T-cell (primary cell): ENCODE measurements around the gene ANO3. TPM values are rescaled to one million over a fixed set of nuclear protein-coding genes. Genes with fewer than 3 reads are reported as not detected.
"Not testable (repeated sequence)": the region's sequence is repeated elsewhere in the genome, so short reads cannot be mapped to it uniquely, and the experiment has no call there.

Source experiments
- ATAC-seq, 4 experiments: fragments of 200-7000 bp in 3 of 4; fragments of 150-1000 bp in 1 of 4; cut with Tn5 transposase; replicated peaks in 1 of 4; 1 replicate in 3 of 4; 2 replicates in 1 of 4; pipeline ENCODE4 v1.10.0; 2021; ENCODE audit warnings: moderate library complexity in 3 of 4, mild to moderate bottlenecking in 2 of 4, moderate number of reproducible peaks in 1 of 4
- CTCF ChIA-PET, 2 donors: fragments of 300-600 bp; sonication (Branson Sonifier 250); formaldehyde crosslinking; loops; one replicate each; lab custom pipeline; 2022; ENCODE audit warnings: antibody characterized with exemption in 2 of 2; lab: Charles Lee
- POLR2A ChIA-PET, 2 donors: fragments of 300-600 bp; sonication (Branson Sonifier 250); formaldehyde crosslinking; loops; one replicate each; lab custom pipeline; 2022; ENCODE audit warnings: antibody characterized with exemption in 2 of 2; lab: Charles Lee
- DNase-seq, 35 experiments: peaks; one replicate each; pipeline versions ENCODE4 v3.0.0 to v3.0.0-alpha.2; 2013 to 2023
- H3K27ac ChIP-seq: one replicate; pipeline ENCODE4 v1.5.1; 2013; ENCODE audit warnings: low read length
- H3K27me3 ChIP-seq, 2 experiments: replicated peaks in 1 of 2; 1 replicate in 1 of 2; 2 replicates in 1 of 2; pipeline versions ENCODE4 v1.6.1 to v1.7.0; 2013; ENCODE audit warnings: low read length in 1 of 2, mixed read lengths in 1 of 2; ENCODE audit not compliant: control insufficient read depth in 2 of 2, insufficient read depth in 2 of 2; ENCODE audit errors: extremely low read depth in 1 of 2
- H3K36me3 ChIP-seq, 2 donors: 1 replicate in 1 of 2; 2 replicates in 1 of 2; pipeline versions ENCODE4 v1.6.1 to v1.7.0; 2013; ENCODE audit warnings: low read length in 1 of 2; ENCODE audit not compliant: control insufficient read depth in 2 of 2, insufficient read depth in 1 of 2; ENCODE audit errors: extremely low read depth in 1 of 2
- H3K4me1 ChIP-seq, 2 experiments: 1 replicate in 1 of 2; 2 replicates in 1 of 2; pipeline versions ENCODE4 v1.6.1 to v1.7.0; 2013; ENCODE audit warnings: low read length in 2 of 2, mixed read lengths in 1 of 2; ENCODE audit not compliant: insufficient read depth in 2 of 2, control insufficient read depth in 1 of 2; ENCODE audit errors: extremely low read depth in 1 of 2
- H3K4me3 ChIP-seq, 2 donors: 1 replicate in 1 of 2; 2 replicates in 1 of 2; pipeline versions ENCODE4 v1.5.1 to v1.7.0; 2013; ENCODE audit warnings: mild to moderate bottlenecking in 2 of 2, low read length in 1 of 2, moderate library complexity in 1 of 2; ENCODE audit not compliant: control insufficient read depth in 1 of 2; ENCODE audit errors: extremely low read depth in 1 of 2
- H3K9me3 ChIP-seq: 2 replicates; pipeline ENCODE4 v1.7.0; 2013
- H3K27ac Mint-ChIP-seq, 2 donors: one replicate each; pipeline ENCODE4 v1.8.0; 2020 to 2021; ENCODE audit warnings: mild to moderate bottlenecking in 2 of 2, mixed read lengths in 2 of 2
- H3K27me3 Mint-ChIP-seq, 2 donors: one replicate each; pipeline ENCODE4 v1.8.0; 2021 to 2022; ENCODE audit warnings: mixed read lengths in 2 of 2
- H3K36me3 Mint-ChIP-seq: one replicate; pipeline ENCODE4 v1.8.0; 2021; ENCODE audit warnings: mixed read lengths
- H3K4me1 Mint-ChIP-seq, 3 donors: one replicate each; pipeline ENCODE4 v1.8.0; 2020 to 2022; ENCODE audit warnings: mixed read lengths in 3 of 3, mild to moderate bottlenecking in 1 of 3
- H3K4me3 Mint-ChIP-seq, 3 donors: one replicate each; pipeline ENCODE4 v1.8.0; 2020 to 2022; ENCODE audit warnings: mild to moderate bottlenecking in 3 of 3, mixed read lengths in 3 of 3, moderate library complexity in 3 of 3
- H3K9me3 Mint-ChIP-seq, 3 donors: one replicate each; pipeline ENCODE4 v1.8.0; 2020 to 2022; ENCODE audit warnings: mixed read lengths in 3 of 3
- WGBS: methylation state at CpG from one replicate; pipeline ENCODE4 v1.1.5; 2013; ENCODE audit warnings: missing lambda C conversion rate; ENCODE audit not compliant: insufficient coverage; 5-methylcytosine and 5-hydroxymethylcytosine counted together
- total RNA-seq, 35 experiments: library from RNA in 6 of 35; stranded (reverse) in 6 of 35; fragments of 120-200 nt in 1 of 35; gene quantifications; one replicate each; pipeline versions ENCODE4 v1.2.1 to v1.2.4 and lab custom pipeline; 2013 to 2026

The ANO3 gene
- total RNA-seq, 5 donors from 2014 or later (not counting 1 experiment from before 2014, with no cell fraction given), result not detected

DNA sequence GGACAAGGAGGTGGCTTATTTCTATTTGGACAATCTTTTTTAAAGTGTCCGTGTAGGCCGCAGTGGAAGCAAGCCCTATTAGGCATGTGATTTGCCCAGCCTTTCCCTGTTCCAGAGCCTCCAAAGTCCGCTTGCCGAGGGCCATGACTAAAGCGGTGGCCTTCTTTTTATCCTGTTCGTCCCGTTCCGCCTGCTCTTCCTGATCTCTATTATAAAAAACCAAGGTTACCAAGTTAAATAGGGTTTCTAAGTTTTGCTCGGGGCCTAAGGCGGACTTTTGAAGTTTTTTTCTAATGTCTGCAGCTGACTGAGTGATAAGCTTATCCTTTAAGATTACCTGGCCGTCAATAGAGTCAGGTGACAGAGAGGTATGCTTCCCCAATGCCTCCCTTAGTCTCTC, 261.8 kb downstream of the ANO3 start:
- CTCF ChIA-PET, result no interaction called here
- DNase-seq (no peak), ATAC-seq (no peak)
- Mint-ChIP-seq H3K4me3 (no peak overlapping the region), H3K4me1 (no peaks in the 10 kb centered on the region), H3K27me3 (no peaks in the 10 kb centered on the region), H3K27ac (no peak overlapping the region), H3K36me3 (no peaks in the 10 kb centered on the region), H3K9me3 (peaks cover 14 to 32% (median 23%) of the 10 kb centered on the region in 3 donors)
- 94% methylated on average over 3 of the region's 11 CpGs for WGBS
- POLR2A ChIA-PET, result no interaction called here
- H3K27ac ChIP-seq, result no peak overlapping the region
- no peaks in the 10 kb centered on the region for H3K9me3 ChIP-seq
- H3K4me1 ChIP-seq, result no peaks in the 10 kb centered on the region
- H3K27me3 ChIP-seq, result no peaks in the 10 kb centered on the region
- H3K4me3 ChIP-seq, result no peak overlapping the region
- H3K36me3 ChIP-seq, result no peaks in the 10 kb centered on the region

DNA sequence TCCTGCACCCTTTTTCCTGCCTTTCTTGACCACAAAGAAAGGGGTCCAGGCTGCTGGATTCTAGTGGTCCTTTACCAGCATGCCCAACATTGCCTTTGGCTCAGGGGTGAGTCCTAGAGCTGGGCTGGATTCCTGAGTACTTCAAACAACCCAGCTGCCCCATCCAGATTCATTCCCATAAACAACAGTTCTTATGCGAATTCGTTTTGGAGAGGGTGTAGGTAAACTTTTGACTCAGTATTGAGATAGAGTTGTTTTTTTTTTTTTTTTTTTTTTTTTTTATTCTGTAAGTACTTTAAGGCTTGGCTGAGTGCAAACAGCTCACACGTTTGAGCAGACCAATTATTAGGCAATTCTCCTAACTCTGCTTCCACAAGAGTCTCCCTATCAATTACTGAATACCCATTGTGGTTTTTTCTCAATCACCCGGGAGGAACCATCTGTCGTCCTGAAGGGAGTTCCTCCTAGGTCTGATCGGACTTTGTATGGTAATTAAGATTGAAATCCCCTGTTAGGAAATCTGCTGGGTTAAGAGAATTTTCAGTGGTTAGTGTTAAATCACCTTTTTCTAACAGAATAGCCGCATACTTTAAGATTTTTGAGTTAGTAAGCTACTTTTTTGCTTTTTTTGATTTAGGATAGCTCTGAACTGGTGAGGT, 263.4 kb downstream of the ANO3 start:
- H3K27me3 ChIP-seq, H3K27ac ChIP-seq, H3K36me3 ChIP-seq, POLR2A ChIA-PET, H3K4me1 Mint-ChIP-seq, ATAC-seq, H3K4me3 Mint-ChIP-seq, CTCF ChIA-PET, DNase-seq, H3K36me3 Mint-ChIP-seq, H3K9me3 ChIP-seq, H3K27ac Mint-ChIP-seq, H3K4me3 ChIP-seq, H3K27me3 Mint-ChIP-seq, H3K4me1 ChIP-seq: not testable (repeated sequence)
- H3K9me3 Mint-ChIP-seq, result peaks cover 17 to 30% (median 20%) of the 10 kb centered on the region in 3 donors
- WGBS, result no CpG with 5 or more reads among the region's 7 CpGs

DNA sequence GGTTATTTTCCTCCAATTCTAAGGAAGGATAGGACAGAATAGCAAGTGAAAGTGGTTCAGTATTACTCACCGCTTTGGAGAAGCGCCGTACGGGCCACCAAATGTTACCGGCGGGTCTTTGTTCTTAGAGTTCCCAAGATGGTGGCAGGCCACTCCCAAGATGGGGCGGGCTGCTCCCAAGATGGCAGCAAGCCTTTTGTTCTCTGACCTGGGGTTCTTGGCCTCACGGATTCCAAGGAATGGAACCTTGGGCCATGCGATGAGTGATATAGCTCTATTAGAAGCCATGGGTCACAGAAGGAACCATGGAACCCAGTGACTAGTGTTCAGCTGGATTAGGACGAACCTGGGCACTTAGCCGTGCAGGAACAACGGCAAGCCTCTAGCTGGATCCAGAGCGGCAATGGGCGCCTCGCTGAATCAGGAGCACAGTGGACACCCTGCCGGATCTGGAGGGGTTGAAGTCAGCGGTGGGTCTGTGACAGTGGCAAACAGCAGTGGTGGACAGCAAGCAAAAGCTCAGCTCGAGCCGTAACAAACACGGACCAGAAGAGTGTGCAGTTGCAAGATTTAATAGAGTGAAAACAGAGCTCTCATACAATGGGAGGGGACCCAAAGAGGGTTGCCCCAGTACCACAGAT, 265.2 kb downstream of the ANO3 start:
- H3K9me3 Mint-ChIP-seq, result peaks cover 13 to 24% (median 22%) of the 10 kb centered on the region in 3 donors
- H3K4me1 ChIP-seq, H3K27ac Mint-ChIP-seq, ATAC-seq, H3K9me3 ChIP-seq, H3K4me3 ChIP-seq, H3K4me3 Mint-ChIP-seq, H3K27me3 Mint-ChIP-seq, H3K36me3 Mint-ChIP-seq, CTCF ChIA-PET, H3K27me3 ChIP-seq, H3K4me1 Mint-ChIP-seq, POLR2A ChIA-PET, DNase-seq, H3K36me3 ChIP-seq, H3K27ac ChIP-seq: not testable (repeated sequence)
- 93% methylated on average over 16 of the region's 20 CpGs for WGBS

DNA sequence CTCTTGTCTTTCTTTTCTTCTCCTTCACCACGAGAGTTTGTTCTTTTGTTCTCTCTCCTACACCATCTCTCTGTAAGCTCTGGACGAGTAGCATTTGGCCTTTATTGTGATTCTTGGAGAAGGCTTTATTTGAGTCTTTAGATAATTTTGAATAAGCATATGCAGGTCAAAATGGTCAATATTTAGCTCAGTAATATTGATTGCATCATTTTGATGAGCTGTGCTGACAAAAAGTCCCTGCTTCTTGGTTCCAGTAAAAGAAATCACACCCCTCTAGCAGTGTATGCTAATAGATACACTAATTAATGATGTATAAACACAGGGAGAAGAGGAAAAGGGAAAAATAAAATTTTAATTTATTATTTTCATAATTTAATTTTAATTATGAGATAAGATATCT, 266.0 kb downstream of the ANO3 start:
- WGBS, result no CpG with 5 or more reads among the region's 2 CpGs
- H3K36me3 ChIP-seq, result no peaks in the 10 kb centered on the region
- peaks cover 13 to 23% (median 22%) of the 10 kb centered on the region in 3 donors for H3K9me3 Mint-ChIP-seq

DNA sequence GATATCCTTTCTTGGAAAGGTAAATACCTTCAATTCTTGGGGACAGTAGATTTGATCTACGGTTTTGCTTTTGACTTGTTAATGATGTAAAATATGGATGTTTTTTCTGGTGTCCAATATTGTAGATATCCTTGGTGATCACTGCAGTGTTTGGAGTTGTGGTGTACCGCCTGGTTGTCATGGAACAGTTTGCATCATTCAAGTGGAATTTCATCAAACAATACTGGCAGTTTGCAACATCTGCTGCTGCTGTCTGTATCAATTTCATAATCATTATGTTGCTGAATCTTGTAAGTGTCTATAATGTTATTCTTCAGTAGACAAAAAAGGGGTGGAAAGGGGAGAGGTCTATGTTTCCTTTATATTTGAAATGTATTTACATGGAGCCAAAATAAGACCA, 267.5 kb downstream of the ANO3 start:
- WGBS, result 88% methylated on average over 1 of the region's 2 CpGs
- no peak for ATAC-seq
- no peaks in the 10 kb centered on the region for H3K27me3 Mint-ChIP-seq
- Histone ChIP-seq H3K27me3 (no peaks in the 10 kb centered on the region), H3K4me3 (no peak overlapping the region), H3K9me3 (no peaks in the 10 kb centered on the region), H3K4me1 (no peaks in the 10 kb centered on the region), H3K36me3 (no peaks in the 10 kb centered on the region), H3K27ac (no peak overlapping the region)
- H3K36me3 Mint-ChIP-seq, result no peaks in the 10 kb centered on the region
- H3K27ac Mint-ChIP-seq, result no peak overlapping the region
- no peak overlapping the region for H3K4me3 Mint-ChIP-seq
- no peaks in the 10 kb centered on the region for H3K4me1 Mint-ChIP-seq
- peaks cover 18 to 25% (median 24%) of the 10 kb centered on the region in 3 donors for H3K9me3 Mint-ChIP-seq
- POLR2A ChIA-PET, result no interaction called here
- no peak for DNase-seq
- CTCF ChIA-PET, result no interaction called here

More for the DNA sequence above, 266.0 kb downstream of the ANO3 start:
- H3K4me3 Mint-ChIP-seq, result no peak overlapping the region
- H3K27me3 Mint-ChIP-seq, result no peaks in the 10 kb centered on the region
- no peaks in the 10 kb centered on the region for H3K4me1 Mint-ChIP-seq
- POLR2A ChIA-PET, result no interaction called here
- H3K9me3 ChIP-seq, result no peaks in the 10 kb centered on the region
- H3K4me3 ChIP-seq, result no peak overlapping the region
- ATAC-seq, result no peak
- no peaks in the 10 kb centered on the region for H3K36me3 Mint-ChIP-seq
- no peak overlapping the region for H3K27ac ChIP-seq
- H3K27me3 ChIP-seq, result no peaks in the 10 kb centered on the region
- no peak for DNase-seq
- H3K4me1 ChIP-seq, result no peaks in the 10 kb centered on the region
- H3K27ac Mint-ChIP-seq, result no peak overlapping the region
- CTCF ChIA-PET, result no interaction called here

DNA sequence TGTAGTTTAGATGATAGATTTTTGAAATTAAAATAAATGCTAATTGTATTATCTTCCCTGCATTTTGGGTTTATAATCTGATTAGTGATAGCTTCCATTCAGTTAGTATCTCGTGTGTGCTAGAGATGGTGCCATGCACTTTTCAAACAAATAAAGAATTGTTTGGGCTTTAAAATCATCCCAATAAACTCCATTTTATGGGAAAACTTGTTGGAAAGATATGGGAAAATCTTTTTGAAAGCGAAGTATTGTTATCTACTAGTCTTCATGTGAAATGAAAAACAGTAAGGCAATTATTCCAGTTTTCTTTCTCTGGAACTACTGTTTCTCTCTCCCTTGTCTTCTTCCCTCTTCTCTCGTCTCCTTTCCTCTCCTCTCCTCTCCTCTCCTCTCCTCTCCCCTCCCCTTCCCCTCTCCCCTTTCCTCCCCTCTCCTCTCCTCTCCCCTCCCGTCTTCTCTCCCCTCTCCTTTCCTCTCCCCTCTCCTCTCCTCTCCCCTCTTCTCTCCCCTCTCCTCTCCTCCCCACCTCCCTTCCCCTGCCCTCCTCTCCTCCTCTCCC, 268.0 kb downstream of the ANO3 start:
- Histone ChIP-seq H3K4me3 (no peak overlapping the region), H3K4me1 (no peaks in the 10 kb centered on the region), H3K36me3 (no peaks in the 10 kb centered on the region), H3K27me3 (no peaks in the 10 kb centered on the region), H3K27ac (no peak overlapping the region), H3K9me3 (no peaks in the 10 kb centered on the region)
- no peaks in the 10 kb centered on the region for H3K36me3 Mint-ChIP-seq
- ATAC-seq (no peak), DNase-seq (no peak)
- no peak overlapping the region for H3K27ac Mint-ChIP-seq
- no peak overlapping the region for H3K4me3 Mint-ChIP-seq
- CTCF ChIA-PET, result no interaction called here
- WGBS, result no CpG with 5 or more reads among the region's 4 CpGs
- H3K27me3 Mint-ChIP-seq, result no peaks in the 10 kb centered on the region
- H3K4me1 Mint-ChIP-seq, result no peaks in the 10 kb centered on the region
- POLR2A ChIA-PET, result no interaction called here
- H3K9me3 Mint-ChIP-seq, result peaks cover 18 to 29% (median 24%) of the 10 kb centered on the region in 3 donors
